ENCODE results near the gene C22orf39. TPM values are rescaled to one million over a fixed set of nuclear protein-coding genes. Genes with fewer than 3 reads are reported as not detected.

Gene C22orf39
- total RNA-seq, result 25.7 and 28.5 TPM in 2 replicates

GRCh38 chr22:19447330-19448075, at the start of gene C22orf39:
Gene C22orf39 (minus strand): TSS chr22:19447711. CDS start chr22:19447688, 23 bp downstream.
- DNase-seq, result peak; percentile 97
- H3K4me1 Mint-ChIP-seq, result peaks cover 35% of the 10 kb centered on the region
- H3K9me3 Mint-ChIP-seq, result no peaks in the 10 kb centered on the region
- peak within 1 kb of the TSS; percentile 94 for H3K27ac Mint-ChIP-seq
- H3K4me3 Mint-ChIP-seq, result peak within 1 kb of the TSS; percentile 88
- peaks cover 34% of the 10 kb centered on the region for H3K36me3 Mint-ChIP-seq (ENCODE audit: low read depth)
- intact Hi-C loops (cut with micrococcal nuclease), result loop anchor here (1.0 to 10.0 kb wide), 7 partner anchors 15 to 407 kb away; partner anchors contain the start of genes CDC45, DGCR2, GNB1L and MRPL40
- H3K27me3 Mint-ChIP-seq, result no peaks in the 10 kb centered on the region

GRCh38 chr22:19497245-19497644, 49.7 kb upstream of the C22orf39 start:
- Mint-ChIP-seq H3K4me1 (peaks cover 9% of the 10 kb centered on the region), H3K9me3 (no peaks in the 10 kb centered on the region), H3K27me3 (no peaks in the 10 kb centered on the region), H3K4me3 (no peak overlapping the region), H3K27ac (no peak overlapping the region), H3K36me3 (ENCODE audit: low read depth) (peaks cover 36% of the 10 kb centered on the region)
- intact Hi-C loops (cut with micrococcal nuclease), result no loop called here
- DNase-seq, result no peak

- Mint-ChIP-seq H3K27ac (no peak overlapping the region), H3K27me3 (no peaks in the 10 kb centered on the region), H3K9me3 (no peaks in the 10 kb centered on the region), H3K4me3 (no peak overlapping the region), H3K4me1 (peaks cover 13% of the 10 kb centered on the region), H3K36me3 (ENCODE audit: low read depth) (peaks cover 43% of the 10 kb centered on the region)
- intact Hi-C loops (cut with micrococcal nuclease), result loop anchor here (1.0 kb wide), 1 partner anchor 134 kb away; no protein-coding TSS in a partner anchor
- DNase-seq, result no peak
Observed at GRCh38 chr22:19496324-19496630, 48.8 kb upstream of the C22orf39 start.

GRCh38 chr22:19495562-19496323, 48.2 kb upstream of the C22orf39 start:
- intact Hi-C loops (cut with micrococcal nuclease), result loop anchor here (1.0 kb wide), 1 partner anchor 135 kb away; no protein-coding TSS in a partner anchor
- no peak for DNase-seq
- Mint-ChIP-seq H3K4me3 (no peak overlapping the region), H3K36me3 (ENCODE audit: low read depth) (peaks cover 43% of the 10 kb centered on the region), H3K27me3 (no peaks in the 10 kb centered on the region), H3K4me1 (peaks cover 13% of the 10 kb centered on the region), H3K27ac (peak overlapping the region; percentile 18), H3K9me3 (no peaks in the 10 kb centered on the region)

- Mint-ChIP-seq H3K27ac (no peak overlapping the region), H3K9me3 (no peaks in the 10 kb centered on the region), H3K36me3 (ENCODE audit: low read depth) (peaks cover 44% of the 10 kb centered on the region), H3K4me3 (no peak overlapping the region), H3K27me3 (no peaks in the 10 kb centered on the region), H3K4me1 (peaks cover 15% of the 10 kb centered on the region)
- intact Hi-C loops (cut with micrococcal nuclease), result no loop called here
- no peak for DNase-seq
Observed at GRCh38 chr22:19494676-19495173, 47.2 kb upstream of the C22orf39 start.

GRCh38 chr22:19494001-19494560, 46.6 kb upstream of the C22orf39 start:
- Mint-ChIP-seq H3K4me3 (no peak overlapping the region), H3K9me3 (no peaks in the 10 kb centered on the region), H3K27ac (no peak overlapping the region), H3K27me3 (no peaks in the 10 kb centered on the region), H3K36me3 (ENCODE audit: low read depth) (peaks cover 48% of the 10 kb centered on the region), H3K4me1 (peaks cover 15% of the 10 kb centered on the region)
- no peak for DNase-seq
- intact Hi-C loops (cut with micrococcal nuclease), result no loop called here

GRCh38 chr22:19492504-19493174, 45.1 kb upstream of the C22orf39 start:
- Mint-ChIP-seq H3K36me3 (ENCODE audit: low read depth) (peaks cover 54% of the 10 kb centered on the region), H3K4me1 (peaks cover 15% of the 10 kb centered on the region), H3K27me3 (no peaks in the 10 kb centered on the region), H3K9me3 (no peaks in the 10 kb centered on the region), H3K27ac (peak overlapping the region; percentile 64), H3K4me3 (no peak overlapping the region)
- DNase-seq, result no peak
- intact Hi-C loops (cut with micrococcal nuclease), result no loop called here

GRCh38 chr22:19490628-19491230, 43.2 kb upstream of the C22orf39 start:
- Mint-ChIP-seq H3K27ac (no peak overlapping the region), H3K4me3 (no peak overlapping the region), H3K4me1 (peaks cover 12% of the 10 kb centered on the region), H3K9me3 (no peaks in the 10 kb centered on the region), H3K27me3 (no peaks in the 10 kb centered on the region), H3K36me3 (ENCODE audit: low read depth) (peaks cover 47% of the 10 kb centered on the region)
- intact Hi-C loops (cut with micrococcal nuclease), result no loop called here
- no peak for DNase-seq

GRCh38 chr22:19488884-19489843, 41.7 kb upstream of the C22orf39 start:
- Mint-ChIP-seq H3K9me3 (no peaks in the 10 kb centered on the region), H3K27ac (no peak overlapping the region), H3K4me3 (no peak overlapping the region), H3K4me1 (peaks cover 16% of the 10 kb centered on the region), H3K27me3 (no peaks in the 10 kb centered on the region), H3K36me3 (ENCODE audit: low read depth) (peaks cover 54% of the 10 kb centered on the region)
- DNase-seq, result no peak
- intact Hi-C loops (cut with micrococcal nuclease), result no loop called here

GRCh38 chr22:19488285-19488684, 40.8 kb upstream of the C22orf39 start:
- no peak for DNase-seq
- Mint-ChIP-seq H3K36me3 (ENCODE audit: low read depth) (peaks cover 57% of the 10 kb centered on the region), H3K4me1 (peaks cover 16% of the 10 kb centered on the region), H3K27ac (no peak overlapping the region), H3K9me3 (no peaks in the 10 kb centered on the region), H3K4me3 (no peak overlapping the region), H3K27me3 (no peaks in the 10 kb centered on the region)
- intact Hi-C loops (cut with micrococcal nuclease), result no loop called here

- Mint-ChIP-seq H3K36me3 (ENCODE audit: low read depth) (peaks cover 46% of the 10 kb centered on the region), H3K27me3 (no peaks in the 10 kb centered on the region), H3K27ac (peak overlapping the region; percentile 30), H3K4me1 (peaks cover 20% of the 10 kb centered on the region), H3K9me3 (no peaks in the 10 kb centered on the region), H3K4me3 (no peak overlapping the region)
- DNase-seq, result no peak
- intact Hi-C loops (cut with micrococcal nuclease), result no loop called here
Observed at GRCh38 chr22:19483481-19484244, 36.2 kb upstream of the C22orf39 start.

- Mint-ChIP-seq H3K4me1 (peaks cover 29% of the 10 kb centered on the region), H3K9me3 (no peaks in the 10 kb centered on the region), H3K36me3 (ENCODE audit: low read depth) (peaks cover 39% of the 10 kb centered on the region), H3K4me3 (no peak overlapping the region), H3K27me3 (no peaks in the 10 kb centered on the region), H3K27ac (no peak overlapping the region)
- intact Hi-C loops (cut with micrococcal nuclease), result no loop called here
- DNase-seq, result no peak
Observed at GRCh38 chr22:19482297-19482696, 34.8 kb upstream of the C22orf39 start.
